H9 (cell line): ENCODE data around the gene ADAMTS17. TPM values are rescaled to one million over a fixed set of nuclear protein-coding genes. Genes with fewer than 3 reads are reported as not detected.

ENCODE experiments used
- DNase-seq: peaks from one replicate; pipeline ENCODE4 v3.0.0-alpha.2; 2017
- H2AFZ ChIP-seq: one replicate; pipeline ENCODE4 v1.6.1; 2013; ENCODE audit warnings: mild to moderate bottlenecking, low read length, control low read depth, moderate library complexity
- H2AK5ac ChIP-seq: 2 replicates; pipeline ENCODE4 v1.6.1; 2013; ENCODE audit warnings: low read length, control low read depth, mixed read lengths; ENCODE audit not compliant: insufficient read length
- H2BK120ac ChIP-seq: one replicate; pipeline ENCODE4 v1.6.1; 2013; ENCODE audit warnings: low read depth, mild to moderate bottlenecking, low read length, control low read depth, inconsistent platforms; ENCODE audit not compliant: poor library complexity, severe bottlenecking
- H2BK12ac ChIP-seq: 2 replicates; pipeline ENCODE4 v1.6.1; 2013; ENCODE audit warnings: low read length, control low read depth, mixed read lengths, low read depth; ENCODE audit not compliant: insufficient read length
- H2BK15ac ChIP-seq: 2 replicates; pipeline ENCODE4 v1.6.1; 2013; ENCODE audit warnings: low read depth, low read length, control low read depth
- H2BK20ac ChIP-seq: one replicate; pipeline ENCODE4 v1.6.1; 2013; ENCODE audit warnings: low read depth, mild to moderate bottlenecking, low read length, control low read depth, inconsistent platforms; ENCODE audit not compliant: poor library complexity, severe bottlenecking
- H2BK5ac ChIP-seq: 2 replicates; pipeline ENCODE4 v1.6.1; 2013; ENCODE audit warnings: low read length, control low read depth, mixed read lengths; ENCODE audit not compliant: insufficient read length
- H3K14ac ChIP-seq: 2 replicates; pipeline ENCODE4 v1.6.1; 2013; ENCODE audit warnings: low read length, control low read depth; ENCODE audit not compliant: insufficient read depth
- H3K18ac ChIP-seq: 2 replicates; pipeline ENCODE4 v1.6.1; 2013; ENCODE audit warnings: low read depth, mild to moderate bottlenecking, mixed read lengths, low read length, control low read depth; ENCODE audit not compliant: insufficient read length
- H3K23ac ChIP-seq: 2 replicates; pipeline ENCODE4 v1.6.1; 2013; ENCODE audit warnings: low read length, control low read depth, mixed read lengths, low read depth; ENCODE audit not compliant: insufficient read length
- H3K23me2 ChIP-seq: 2 replicates; pipeline ENCODE4 v1.6.1; 2013; ENCODE audit warnings: low read depth, mild to moderate bottlenecking, mixed read lengths, low read length, control low read depth; ENCODE audit not compliant: insufficient read length, poor library complexity, severe bottlenecking
- H3K27ac ChIP-seq: 2 replicates; pipeline ENCODE4 v1.5.1; 2013; ENCODE audit warnings: low read length, control low read depth, mixed read lengths, low read depth; ENCODE audit not compliant: insufficient read length
- H3K27me3 ChIP-seq: 2 replicates; pipeline ENCODE4 v1.6.1; 2013; ENCODE audit warnings: low read length, control low read depth, inconsistent platforms; ENCODE audit not compliant: insufficient read depth
- H3K4ac ChIP-seq: 2 replicates; pipeline ENCODE4 v1.6.1; 2013; ENCODE audit warnings: low read depth, mild to moderate bottlenecking, control low read depth, inconsistent platforms, low read length, moderate library complexity
- H3K4me1 ChIP-seq: 2 replicates; pipeline ENCODE4 v1.6.1; 2013; ENCODE audit warnings: low read length, control low read depth, inconsistent platforms; ENCODE audit not compliant: insufficient read depth
- H3K4me2 ChIP-seq: 2 replicates; pipeline ENCODE4 v1.6.1; 2013; ENCODE audit warnings: low read length, control low read depth, mixed read lengths; ENCODE audit not compliant: insufficient read length, insufficient read depth
- H3K56ac ChIP-seq: 2 replicates; pipeline ENCODE4 v1.6.1; 2013; ENCODE audit warnings: low read depth, mild to moderate bottlenecking, mixed read lengths, low read length, control low read depth; ENCODE audit not compliant: insufficient read length
- H3K79me1 ChIP-seq: 2 replicates; pipeline ENCODE4 v1.6.1; 2013; ENCODE audit warnings: low read depth, mild to moderate bottlenecking, moderate library complexity, low read length, control low read depth, inconsistent platforms; ENCODE audit not compliant: insufficient read depth, poor library complexity, severe bottlenecking
- H3K79me2 ChIP-seq: 2 replicates; pipeline ENCODE4 v1.6.1; 2013; ENCODE audit warnings: low read length, control low read depth, inconsistent platforms; ENCODE audit not compliant: insufficient read depth
- H3K9ac ChIP-seq: 2 replicates; pipeline ENCODE4 v1.6.1; 2013; ENCODE audit warnings: low read length, control low read depth, mixed read lengths; ENCODE audit not compliant: insufficient read length; ENCODE audit errors: extremely low read depth
- H3K9me3 ChIP-seq: one replicate; pipeline ENCODE4 v1.6.1; 2013; ENCODE audit warnings: low read depth, low read length, inconsistent platforms; ENCODE audit not compliant: control insufficient read depth
- H3T11ph ChIP-seq: one replicate; pipeline ENCODE4 v1.6.1; 2013; ENCODE audit warnings: mild to moderate bottlenecking, low read length, control low read depth, inconsistent platforms
- H4K20me1 ChIP-seq: one replicate; pipeline ENCODE4 v1.6.1; 2013; ENCODE audit not compliant: control insufficient read depth, insufficient read length, insufficient read depth
- H4K5ac ChIP-seq: 2 replicates; pipeline ENCODE4 v1.6.1; 2013; ENCODE audit warnings: low read depth, mild to moderate bottlenecking, mixed read lengths, low read length, control low read depth; ENCODE audit not compliant: insufficient read length
- H4K8ac ChIP-seq: replicated peaks from 2 replicates; pipeline ENCODE4 v1.6.1; 2013; ENCODE audit warnings: low read length, control low read depth, mixed read lengths, low read depth; ENCODE audit not compliant: insufficient read length
- H4K91ac ChIP-seq: 2 replicates; pipeline ENCODE4 v1.6.1; 2013; ENCODE audit warnings: low read depth, mild to moderate bottlenecking, moderate library complexity, mixed read lengths, low read length, control low read depth; ENCODE audit not compliant: insufficient read length
- H3K27ac Mint-ChIP-seq, 3 experiments: 2 replicates in 2 of 3; 3 replicates in 1 of 3; pipeline ENCODE4 v1.8.0; 2020 to 2021; ENCODE audit warnings: mixed read lengths in 3 of 3, mild to moderate bottlenecking in 1 of 3, moderate library complexity in 1 of 3
- H3K27me3 Mint-ChIP-seq: 2 replicates; pipeline ENCODE4 v1.8.0; 2021; ENCODE audit warnings: low read depth, mild to moderate bottlenecking, moderate library complexity, mixed read lengths
- H3K36me3 Mint-ChIP-seq, 3 experiments: 2 replicates in 2 of 3; 3 replicates in 1 of 3; pipeline ENCODE4 v1.8.0; 2020 to 2021; ENCODE audit warnings: low read depth in 3 of 3, mixed read lengths in 3 of 3; ENCODE audit not compliant: insufficient read depth in 1 of 3
- H3K4me1 Mint-ChIP-seq, 2 experiments: 2 replicates each; pipeline ENCODE4 v1.8.0; 2020; ENCODE audit warnings: mixed read lengths in 2 of 2
- H3K4me3 Mint-ChIP-seq, 2 experiments: 2 replicates in 1 of 2; 3 replicates in 1 of 2; pipeline ENCODE4 v1.8.0; 2020 to 2021; ENCODE audit warnings: mild to moderate bottlenecking in 2 of 2, mixed read lengths in 2 of 2, moderate library complexity in 1 of 2
- H3K9me3 Mint-ChIP-seq, 2 experiments: 2 replicates in 1 of 2; 3 replicates in 1 of 2; pipeline ENCODE4 v1.8.0; 2020; ENCODE audit warnings: mild to moderate bottlenecking in 2 of 2, mixed read lengths in 2 of 2, moderate library complexity in 1 of 2
- WGBS: extraction: QIAGEN DNeasy Blood & Tissue Kit; methylation state at CpG from one replicate; pipeline ENCODE4 v1.1.7; 2013; ENCODE audit warnings: missing lambda C conversion rate, low lambda C conversion rate, mixed read lengths; ENCODE audit not compliant: insufficient read length; ENCODE audit errors: extremely low coverage; 5-methylcytosine and 5-hydroxymethylcytosine counted together
- total RNA-seq: library from RNA; stranded (reverse); gene quantifications from 2 replicates; pipeline ENCODE4 v1.2.1, GENCODE V29; 2021
- TF ChIP-seq, protein P1 (sequence below): fragments of 200-600 bp; sonication (generic); conservative IDR thresholded peaks from 3 replicates; pipeline ENCODE4 v1.8.0; 2021; ENCODE audit warnings: antibody characterized with exemption, mild to moderate bottlenecking

The ADAMTS17 gene
- total RNA-seq, 1 experiment from 2014 or later: 2.9 TPM

DNA sequence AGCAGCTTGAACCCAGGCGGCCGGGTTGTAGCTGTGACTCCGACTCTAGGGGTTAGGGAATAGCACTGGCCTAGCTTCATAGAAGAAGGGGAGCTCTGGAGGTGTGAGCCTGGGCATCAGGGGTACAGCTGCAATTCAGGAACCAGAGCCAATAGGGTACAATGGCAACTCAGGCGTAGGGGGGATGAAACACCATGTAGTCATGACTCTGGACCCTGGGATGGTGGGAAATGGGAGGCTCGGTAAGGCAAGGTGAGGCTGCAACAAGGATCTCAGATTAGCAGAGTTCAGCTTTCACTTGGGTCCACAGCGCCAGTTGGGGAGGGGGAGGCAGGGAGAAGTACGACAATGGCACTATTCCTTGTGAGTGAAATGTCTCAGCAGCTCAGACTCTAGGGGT, 398.3 kb downstream of the ADAMTS17 start:
- Histone ChIP-seq H3K27ac (no peak overlapping the region), H4K8ac (no peak overlapping the region), H3K4ac (no peak overlapping the region), H3K79me2 (no peaks in the 10 kb centered on the region), H3T11ph (no peak overlapping the region), H3K23me2 (no peaks in the 10 kb centered on the region), H3K56ac (no peak overlapping the region), H2AK5ac (no peak overlapping the region), H3K9me3 (no peaks in the 10 kb centered on the region), H2AFZ (no peak overlapping the region), H2BK12ac (no peak overlapping the region), H3K18ac (no peak overlapping the region), H2BK5ac (no peak overlapping the region), H3K4me2 (no peak overlapping the region), H2BK120ac (no peak overlapping the region), H3K9ac (no peak overlapping the region), H3K79me1 (no peaks in the 10 kb centered on the region), H3K27me3 (no peaks in the 10 kb centered on the region), H4K91ac (no peak overlapping the region), H2BK20ac (no peak overlapping the region), H3K14ac (no peak overlapping the region), H4K5ac (no peak overlapping the region), H3K4me1 (no peaks in the 10 kb centered on the region), H2BK15ac (no peak overlapping the region), H4K20me1 (no peaks in the 10 kb centered on the region), H3K23ac (no peak overlapping the region)
- peaks cover 9 to 22% of the 10 kb centered on the region in 2 experiments for H3K9me3 Mint-ChIP-seq
- H3K4me3 Mint-ChIP-seq: no peak overlapping the region
- no peak for DNase-seq
- WGBS: no CpG with 5 or more reads among the region's 7 CpGs
- H3K27me3 Mint-ChIP-seq: peaks cover 4% of the 10 kb centered on the region; the same call in 1 of the 2 replicates
- TF ChIP-seq, protein P1, sequence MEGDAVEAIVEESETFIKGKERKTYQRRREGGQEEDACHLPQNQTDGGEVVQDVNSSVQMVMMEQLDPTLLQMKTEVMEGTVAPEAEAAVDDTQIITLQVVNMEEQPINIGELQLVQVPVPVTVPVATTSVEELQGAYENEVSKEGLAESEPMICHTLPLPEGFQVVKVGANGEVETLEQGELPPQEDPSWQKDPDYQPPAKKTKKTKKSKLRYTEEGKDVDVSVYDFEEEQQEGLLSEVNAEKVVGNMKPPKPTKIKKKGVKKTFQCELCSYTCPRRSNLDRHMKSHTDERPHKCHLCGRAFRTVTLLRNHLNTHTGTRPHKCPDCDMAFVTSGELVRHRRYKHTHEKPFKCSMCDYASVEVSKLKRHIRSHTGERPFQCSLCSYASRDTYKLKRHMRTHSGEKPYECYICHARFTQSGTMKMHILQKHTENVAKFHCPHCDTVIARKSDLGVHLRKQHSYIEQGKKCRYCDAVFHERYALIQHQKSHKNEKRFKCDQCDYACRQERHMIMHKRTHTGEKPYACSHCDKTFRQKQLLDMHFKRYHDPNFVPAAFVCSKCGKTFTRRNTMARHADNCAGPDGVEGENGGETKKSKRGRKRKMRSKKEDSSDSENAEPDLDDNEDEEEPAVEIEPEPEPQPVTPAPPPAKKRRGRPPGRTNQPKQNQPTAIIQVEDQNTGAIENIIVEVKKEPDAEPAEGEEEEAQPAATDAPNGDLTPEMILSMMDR: no peak
- no peaks in the 10 kb centered on the region for H3K4me1 Mint-ChIP-seq
- no peak overlapping the region; a peak in 1 of 7 replicates for H3K27ac Mint-ChIP-seq
- H3K36me3 Mint-ChIP-seq: peaks cover 0 to 7% (median 4%) of the 10 kb centered on the region in 3 experiments; a peak in 3 of 7 replicates
